Osteoblast (primary cell): ENCODE data around the gene SPCS3. TPM values are rescaled to one million over a fixed set of nuclear protein-coding genes. Genes with fewer than 3 reads are reported as not detected.

Experiments used
- DNase-seq: peaks from one replicate; pipeline ENCODE4 v3.0.0; 2011; ENCODE audit warnings: low spot score, mixed read lengths; ENCODE audit not compliant: insufficient read length; ENCODE audit errors: missing footprints
- H2AFZ ChIP-seq: 2 replicates; pipeline ENCODE4 v1.6.0; 2011; ENCODE audit warnings: mild to moderate bottlenecking, low read length
- H3K27ac ChIP-seq: 2 replicates; pipeline ENCODE4 v1.5.1; 2011; ENCODE audit warnings: mild to moderate bottlenecking, low read depth, low read length, moderate library complexity
- H3K27me3 ChIP-seq: 2 replicates; pipeline ENCODE4 v1.6.0; 2012; ENCODE audit warnings: mild to moderate bottlenecking, control low read depth, inconsistent platforms, low read length, moderate library complexity; ENCODE audit not compliant: insufficient read depth
- H3K36me3 ChIP-seq: 2 replicates; pipeline ENCODE4 v1.5.1; 2011; ENCODE audit warnings: mild to moderate bottlenecking, low read length, control low read depth, moderate library complexity; ENCODE audit not compliant: insufficient read depth
- H3K4me1 ChIP-seq: 2 replicates; pipeline ENCODE4 v1.5.1; 2011; ENCODE audit warnings: mild to moderate bottlenecking, low read length, control low read depth, moderate library complexity; ENCODE audit not compliant: insufficient read depth
- H3K4me2 ChIP-seq: 2 replicates; pipeline ENCODE4 v1.6.0; 2011; ENCODE audit warnings: mild to moderate bottlenecking, low read length; ENCODE audit not compliant: insufficient read depth
- H3K4me3 ChIP-seq: fragments of 200-600 bp; sonication (generic); 3 replicates; pipeline ENCODE4 v1.5.1; 2012; ENCODE audit warnings: mild to moderate bottlenecking, low read length, inconsistent platforms; ENCODE audit not compliant: insufficient read depth
- H3K79me2 ChIP-seq: 2 replicates; pipeline ENCODE4 v1.6.0; 2012; ENCODE audit warnings: mild to moderate bottlenecking, low read length, control low read depth, inconsistent platforms; ENCODE audit not compliant: insufficient read depth
- H3K9me3 ChIP-seq: 2 replicates; pipeline ENCODE4 v1.5.1; 2011; ENCODE audit warnings: low read depth, low read length, control low read depth
- H4K20me1 ChIP-seq: 2 replicates; pipeline ENCODE4 v1.6.0; 2012; ENCODE audit warnings: mild to moderate bottlenecking, low read length, control low read depth; ENCODE audit not compliant: insufficient read depth
- total RNA-seq: library from RNA; depleted of rRNA; stranded (reverse); fragments of >200 nt; gene quantifications from 2 replicates; pipeline ENCODE4 v1.2.3, GENCODE V29; 2012
- TF ChIP-seq, protein P1 (sequence below): IDR thresholded peaks from 2 replicates; pipeline ENCODE4 v1.5.1; 2011; ENCODE audit warnings: mild to moderate bottlenecking, low read depth, low read length, moderate library complexity; ENCODE audit errors: extremely low read depth

SPCS3 gene
- total RNA-seq, 1 donor: 115 TPM

DNA sequence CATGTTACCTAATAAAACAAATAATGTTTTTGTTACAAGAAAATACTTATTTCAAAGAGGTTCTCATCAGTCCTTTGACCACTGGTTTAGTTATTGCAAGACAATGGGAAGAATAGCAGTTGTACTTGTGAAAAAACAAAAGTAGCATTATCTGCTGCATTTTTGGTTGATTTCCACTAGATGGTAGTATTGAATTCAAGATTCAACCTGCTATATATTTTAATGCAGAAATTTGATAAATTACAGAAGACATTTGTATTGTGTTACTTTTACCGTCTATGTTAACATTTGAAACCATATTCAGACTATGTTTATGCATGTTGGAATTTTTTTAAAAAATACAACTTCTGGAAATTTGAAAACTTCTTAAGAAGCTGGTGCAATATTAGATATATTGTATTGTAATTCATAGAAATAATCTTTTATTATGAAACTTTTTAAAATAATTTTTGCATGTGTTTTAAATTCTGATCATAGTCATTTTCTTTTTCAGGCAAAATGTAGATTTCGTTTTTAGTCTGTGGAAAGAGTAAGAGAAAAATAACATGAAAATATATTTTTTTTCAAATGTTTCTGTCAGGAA is 56.4 kb downstream of the SPCS3 start:
- Histone ChIP-seq H3K36me3 (no peaks in the 10 kb centered on the region), H2AFZ (no peak overlapping the region), H4K20me1 (no peaks in the 10 kb centered on the region), H3K4me1 (peaks cover 3% of the 10 kb centered on the region), H3K9me3 (no peaks in the 10 kb centered on the region), H3K27ac (no peak overlapping the region), H3K4me3 (no peak overlapping the region), H3K27me3 (no peaks in the 10 kb centered on the region), H3K79me2 (peaks cover 7% of the 10 kb centered on the region), H3K4me2 (no peak overlapping the region)
- TF ChIP-seq, protein P1, sequence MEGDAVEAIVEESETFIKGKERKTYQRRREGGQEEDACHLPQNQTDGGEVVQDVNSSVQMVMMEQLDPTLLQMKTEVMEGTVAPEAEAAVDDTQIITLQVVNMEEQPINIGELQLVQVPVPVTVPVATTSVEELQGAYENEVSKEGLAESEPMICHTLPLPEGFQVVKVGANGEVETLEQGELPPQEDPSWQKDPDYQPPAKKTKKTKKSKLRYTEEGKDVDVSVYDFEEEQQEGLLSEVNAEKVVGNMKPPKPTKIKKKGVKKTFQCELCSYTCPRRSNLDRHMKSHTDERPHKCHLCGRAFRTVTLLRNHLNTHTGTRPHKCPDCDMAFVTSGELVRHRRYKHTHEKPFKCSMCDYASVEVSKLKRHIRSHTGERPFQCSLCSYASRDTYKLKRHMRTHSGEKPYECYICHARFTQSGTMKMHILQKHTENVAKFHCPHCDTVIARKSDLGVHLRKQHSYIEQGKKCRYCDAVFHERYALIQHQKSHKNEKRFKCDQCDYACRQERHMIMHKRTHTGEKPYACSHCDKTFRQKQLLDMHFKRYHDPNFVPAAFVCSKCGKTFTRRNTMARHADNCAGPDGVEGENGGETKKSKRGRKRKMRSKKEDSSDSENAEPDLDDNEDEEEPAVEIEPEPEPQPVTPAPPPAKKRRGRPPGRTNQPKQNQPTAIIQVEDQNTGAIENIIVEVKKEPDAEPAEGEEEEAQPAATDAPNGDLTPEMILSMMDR: peak; percentile 55
- no peak for DNase-seq

DNA sequence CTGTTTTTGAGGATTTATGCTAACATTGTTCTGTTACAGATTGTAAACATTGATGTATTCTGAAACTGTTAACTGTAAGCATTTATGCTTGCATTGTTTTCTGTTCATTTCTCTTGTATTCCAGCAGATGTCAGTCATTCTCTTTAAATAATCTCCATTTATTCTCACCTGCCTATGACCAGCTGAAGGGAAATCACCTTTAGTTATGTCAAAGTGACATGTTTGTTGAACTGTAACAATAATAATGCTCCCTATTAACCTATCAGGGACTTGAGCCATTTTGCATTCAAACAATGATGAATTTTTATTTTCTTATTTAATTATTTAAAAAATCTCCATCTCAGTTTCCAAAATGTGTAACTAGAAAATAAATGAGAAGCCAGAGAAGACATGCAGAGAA is 58.0 kb downstream of the SPCS3 start:
- H2AFZ ChIP-seq: no peak overlapping the region
- peak; percentile 32 for DNase-seq
- no peaks in the 10 kb centered on the region for H3K36me3 ChIP-seq
- H4K20me1 ChIP-seq: no peaks in the 10 kb centered on the region
- no peak overlapping the region for H3K4me2 ChIP-seq
- H3K27me3 ChIP-seq: no peaks in the 10 kb centered on the region
- TF ChIP-seq, protein P1: peak; percentile 65
- H3K9me3 ChIP-seq: no peaks in the 10 kb centered on the region
- H3K4me3 ChIP-seq: no peak overlapping the region
- H3K4me1 ChIP-seq: peaks cover 3% of the 10 kb centered on the region
- no peak overlapping the region for H3K27ac ChIP-seq
- peaks cover 7% of the 10 kb centered on the region for H3K79me2 ChIP-seq

DNA sequence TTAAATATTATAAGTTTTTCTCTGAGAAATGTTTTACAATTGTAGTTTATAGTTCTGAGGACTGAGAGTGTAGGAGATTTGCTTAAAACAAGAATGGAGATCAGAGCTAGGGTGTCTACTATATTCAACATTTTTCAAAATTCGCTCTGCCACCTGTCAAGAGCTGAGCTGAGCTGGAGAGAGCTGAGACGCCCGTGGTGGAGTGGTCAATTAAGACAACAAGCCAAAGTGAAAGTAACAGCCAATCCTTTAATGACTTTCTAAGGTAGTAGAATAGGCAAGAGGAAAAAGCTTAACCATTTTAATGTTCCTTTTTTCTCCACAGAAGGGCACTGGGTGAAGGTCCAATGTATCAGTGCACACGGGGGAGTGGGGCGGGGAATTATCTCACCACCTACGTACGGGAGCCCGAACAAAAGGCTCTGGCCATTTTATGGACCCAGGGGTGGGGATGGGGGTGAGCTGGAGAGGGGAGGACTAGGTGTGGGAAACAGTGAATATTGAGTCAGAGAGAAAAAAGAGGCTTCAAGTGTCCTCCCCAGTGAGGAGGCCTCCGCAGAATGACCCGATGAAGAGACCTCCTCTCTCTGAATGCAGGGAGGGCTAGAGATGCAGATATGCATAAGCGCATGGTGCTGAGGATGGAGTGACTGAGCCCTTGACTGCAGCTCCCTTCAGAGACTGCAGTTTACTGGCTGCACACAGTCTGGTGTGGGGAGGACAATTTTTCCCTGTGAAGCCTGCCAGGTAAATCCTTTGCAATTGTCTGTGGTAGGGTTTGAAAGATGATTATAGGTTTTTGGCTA is 60.8 kb downstream of the SPCS3 start:
- no peaks in the 10 kb centered on the region for H3K36me3 ChIP-seq
- TF ChIP-seq, protein P1: no peak
- peak overlapping the region; percentile 21 for H2AFZ ChIP-seq
- no peak for DNase-seq
- H4K20me1 ChIP-seq: no peaks in the 10 kb centered on the region
- no peaks in the 10 kb centered on the region for H3K27me3 ChIP-seq
- H3K4me2 ChIP-seq: peak overlapping the region; percentile 59
- H3K4me3 ChIP-seq: peak overlapping the region; percentile 22
- H3K27ac ChIP-seq: peak overlapping the region; percentile 39
- H3K4me1 ChIP-seq: peaks cover 11% of the 10 kb centered on the region
- H3K9me3 ChIP-seq: no peaks in the 10 kb centered on the region
- H3K79me2 ChIP-seq: peaks cover 7% of the 10 kb centered on the region

Other genes starting within 250 kb of the SPCS3 start
- gene SPATA4, start 124.4 kb upstream of the SPCS3 start, total RNA-seq: 0.59 and 0.72 TPM in 2 replicates
- gene ASB5, start 50.7 kb upstream of the SPCS3 start, total RNA-seq: 0.29 and 1.1 TPM in 2 replicates